Subcutaneous adipose tissue (tissue), 4 donors: ENCODE measurements around the gene SAMD4B. TPM values are rescaled to one million over a fixed set of nuclear protein-coding genes. Genes with fewer than 3 reads are reported as not detected.

Experiments
- CTCF ChIP-seq: fragments of 450-650 bp; IDR thresholded peaks from one replicate; pipeline ENCODE4 v1.5.1; 2016; ENCODE audit warnings: low read depth, mild to moderate bottlenecking, control low read depth, antibody characterized with exemption, moderate library complexity
- total RNA-seq, 4 donors: library from RNA; depleted of rRNA; stranded (reverse); fragments of >200 nt; gene quantifications; one replicate each; pipeline ENCODE4 v1.1.0, GENCODE V29; 2016

Gene SAMD4B
- total RNA-seq, 4 donors from 2014 or later, result 45.9 to 83.8 (median 49.4) TPM

GRCh38 chr19:39321832-39322176, 20.4 kb upstream of the SAMD4B start:
- no peak for TF ChIP-seq CTCF

- TF ChIP-seq CTCF, result no peak
Observed at GRCh38 chr19:39324242-39324842, 17.9 kb upstream of the SAMD4B start.

- TF ChIP-seq CTCF, result no peak
Observed at GRCh38 chr19:39325778-39326665, 16.2 kb upstream of the SAMD4B start.

- TF ChIP-seq CTCF, result no peak
Observed at GRCh38 chr19:39327363-39328045, 14.7 kb upstream of the SAMD4B start.

GRCh38 chr19:39328046-39328705, 14.0 kb upstream of the SAMD4B start:
- TF ChIP-seq CTCF, result no peak

- TF ChIP-seq CTCF, result no peak
Observed at GRCh38 chr19:39329948-39330347, 12.3 kb upstream of the SAMD4B start.
